ENCODE measurements around the gene IGFALS. TPM values are rescaled to one million over a fixed set of nuclear protein-coding genes. Genes with fewer than 3 reads are reported as not detected.

The IGFALS gene
- total and polyA plus RNA-seq, 2 donors (not counting 3 experiments of a cell fraction or from before 2014, with no cell fraction given): not detected

DNA sequence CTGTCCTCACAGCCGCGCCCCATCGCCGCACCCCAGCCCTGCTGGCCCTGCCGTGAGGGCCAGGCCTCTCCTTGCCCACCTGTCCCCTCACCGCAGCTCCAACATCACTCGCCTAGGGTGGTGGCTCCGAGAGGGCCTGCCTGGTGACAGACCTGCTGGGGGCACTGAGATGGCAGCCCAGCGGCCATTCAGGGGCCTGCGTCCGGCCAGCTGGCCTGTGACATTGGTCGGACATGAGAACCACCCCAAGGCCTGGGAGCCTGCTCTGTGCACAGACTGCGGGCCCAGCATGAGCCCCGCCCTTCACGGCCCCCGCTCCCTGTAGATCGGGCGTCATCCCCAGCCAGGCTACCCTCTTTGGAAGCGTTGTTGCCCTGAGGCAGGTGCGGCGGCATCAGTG, 34.0 kb downstream of the IGFALS start:
- no peaks in the 10 kb centered on the region for H3K27me3 ChIP-seq (ENCODE audit: control insufficient read depth in 2 of 2, insufficient read depth in 2 of 2, low read length in 2 of 2)
- H4K20me1 ChIP-seq (replicated peaks; ENCODE audit: control insufficient read depth, extremely low read depth, insufficient read depth, low read length): no peaks in the 10 kb centered on the region
- BruUV-seq (replicated peaks): no TSS peak

DNA sequence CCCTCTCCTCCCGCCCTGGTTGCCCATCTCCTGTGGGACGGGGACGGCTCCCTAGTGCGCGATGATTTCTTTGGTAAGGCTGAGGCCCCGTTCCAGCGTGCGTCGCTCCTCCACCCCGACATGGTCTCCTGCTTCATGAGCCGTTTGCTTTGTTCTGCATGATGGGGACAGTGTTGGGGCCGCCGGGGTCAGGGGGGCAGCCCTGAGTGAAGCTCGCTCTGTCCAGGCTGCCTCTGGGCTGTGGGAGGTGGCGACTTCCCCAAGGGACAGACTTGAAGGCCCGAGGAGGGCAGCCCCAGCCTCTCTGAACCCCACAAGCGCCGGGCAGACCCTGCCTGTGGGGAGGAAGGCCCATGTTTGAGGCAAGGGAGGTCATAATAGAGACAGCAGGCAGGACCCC, 34.6 kb downstream of the IGFALS start:
- no peak overlapping the region for H3K9ac ChIP-seq (replicated peaks; ENCODE audit: extremely low read depth, insufficient read depth, low read length)
- H3K9me1 ChIP-seq (replicated peaks; ENCODE audit: control insufficient read depth, extremely low read depth, insufficient read depth, low read length): no peaks in the 10 kb centered on the region
- no peak overlapping the region for H2AFZ ChIP-seq (ENCODE audit: low read depth, low read length)
- FAIRE-seq (no peak), DNase-seq (ENCODE audit: low read depth, low spot score) (no peak)
- H3K36me3 ChIP-seq (ENCODE audit: control insufficient read depth in 2 of 2, extremely low read depth in 1 of 2, insufficient read depth in 2 of 2, low read length in 2 of 2): peaks cover 2 to 31% of the 10 kb centered on the region in 2 experiments
- no TSS peak for BruUV-seq (replicated peaks)
- no peaks in the 10 kb centered on the region for H3K9me3 ChIP-seq (replicated peaks; ENCODE audit: control insufficient read depth, insufficient read depth, low read length)
- H3K4me3 ChIP-seq (replicated peaks in 1 of 3; ENCODE audit: insufficient read depth in 1 of 3, low read depth in 1 of 3, low read length in 3 of 3): no peak overlapping the region
- TF ChIP-seq JUN (IDR thresholded peaks at IDR 0.05; ENCODE audit: borderline replicate concordance, insufficient read depth, insufficient read length, low read depth) (no peak), MYC (IDR thresholded peaks at IDR 0.05; ENCODE audit: low read depth, low read length) (no peak), FOS (IDR thresholded peaks at IDR 0.05; ENCODE audit: borderline replicate concordance, insufficient read depth, low read length) (no peak), POLR2A (IDR thresholded peaks at IDR 0.05; ENCODE audit: low read depth, low read length) (no peak), POLR2AphosphoS5 (IDR thresholded peaks at IDR 0.05; ENCODE audit: insufficient read depth, low read depth, low read length) (no peak), GATA2 (IDR thresholded peaks at IDR 0.05; ENCODE audit: insufficient read depth, insufficient read length, low read depth, low read length) (no peak), EZH2 (IDR thresholded peaks at IDR 0.05; ENCODE audit: borderline replicate concordance, low read depth, low read length, severe bottlenecking) (no peak)
- TF ChIP-seq, protein P1, sequence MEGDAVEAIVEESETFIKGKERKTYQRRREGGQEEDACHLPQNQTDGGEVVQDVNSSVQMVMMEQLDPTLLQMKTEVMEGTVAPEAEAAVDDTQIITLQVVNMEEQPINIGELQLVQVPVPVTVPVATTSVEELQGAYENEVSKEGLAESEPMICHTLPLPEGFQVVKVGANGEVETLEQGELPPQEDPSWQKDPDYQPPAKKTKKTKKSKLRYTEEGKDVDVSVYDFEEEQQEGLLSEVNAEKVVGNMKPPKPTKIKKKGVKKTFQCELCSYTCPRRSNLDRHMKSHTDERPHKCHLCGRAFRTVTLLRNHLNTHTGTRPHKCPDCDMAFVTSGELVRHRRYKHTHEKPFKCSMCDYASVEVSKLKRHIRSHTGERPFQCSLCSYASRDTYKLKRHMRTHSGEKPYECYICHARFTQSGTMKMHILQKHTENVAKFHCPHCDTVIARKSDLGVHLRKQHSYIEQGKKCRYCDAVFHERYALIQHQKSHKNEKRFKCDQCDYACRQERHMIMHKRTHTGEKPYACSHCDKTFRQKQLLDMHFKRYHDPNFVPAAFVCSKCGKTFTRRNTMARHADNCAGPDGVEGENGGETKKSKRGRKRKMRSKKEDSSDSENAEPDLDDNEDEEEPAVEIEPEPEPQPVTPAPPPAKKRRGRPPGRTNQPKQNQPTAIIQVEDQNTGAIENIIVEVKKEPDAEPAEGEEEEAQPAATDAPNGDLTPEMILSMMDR (IDR thresholded peaks at IDR 0.05; ENCODE audit: extremely low read depth in 1 of 2, insufficient read depth in 1 of 2, low read depth in 1 of 2, low read length in 2 of 2): no peak
- TF ChIP-seq, protein P2, sequence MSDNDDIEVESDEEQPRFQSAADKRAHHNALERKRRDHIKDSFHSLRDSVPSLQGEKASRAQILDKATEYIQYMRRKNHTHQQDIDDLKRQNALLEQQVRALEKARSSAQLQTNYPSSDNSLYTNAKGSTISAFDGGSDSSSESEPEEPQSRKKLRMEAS (IDR thresholded peaks at IDR 0.05; ENCODE audit: insufficient read depth, insufficient read length): no peak
- no peaks in the 10 kb centered on the region for H4K20me1 ChIP-seq (replicated peaks; ENCODE audit: control insufficient read depth, extremely low read depth, insufficient read depth, low read length)
- H3K4me1 ChIP-seq (ENCODE audit: control insufficient read depth, extremely low read depth, insufficient read depth, low read length): no peaks in the 10 kb centered on the region
- CTCF ChIA-PET: interaction anchor here (1.6 kb wide), 1 partner anchor 11 kb away, joined by 4 read pairs; no protein-coding TSS in a partner anchor
- H3K4me2 ChIP-seq (ENCODE audit: insufficient read depth, low read length): no peak overlapping the region
- H3K27me3 ChIP-seq (ENCODE audit: control insufficient read depth in 2 of 2, insufficient read depth in 2 of 2, low read length in 2 of 2): no peaks in the 10 kb centered on the region
- dilution Hi-C loops (cut with MboI; ENCODE audit: extremely low pct_ligation_motif_present, low sequenced_read_pairs) (no loop called here), intact Hi-C loops (cut with micrococcal nuclease) (no loop called here)
- H3K27ac ChIP-seq (ENCODE audit: insufficient read depth, low read depth, low read length): no peak overlapping the region
- H3K79me2 ChIP-seq (ENCODE audit: control insufficient read depth, insufficient read depth, low read length): no peaks in the 10 kb centered on the region
- POLR2A ChIA-PET: no interaction called here

More for the DNA sequence above, 34.0 kb downstream of the IGFALS start:
- Histone ChIP-seq H3K4me1 (ENCODE audit: control insufficient read depth, extremely low read depth, insufficient read depth, low read length) (no peaks in the 10 kb centered on the region), H3K4me3 (replicated peaks in 1 of 3; ENCODE audit: insufficient read depth in 1 of 3, low read depth in 1 of 3, low read length in 3 of 3) (no peak overlapping the region), H3K9ac (replicated peaks; ENCODE audit: extremely low read depth, insufficient read depth, low read length) (no peak overlapping the region), H3K27ac (ENCODE audit: insufficient read depth, low read depth, low read length) (no peak overlapping the region), H3K9me1 (replicated peaks; ENCODE audit: control insufficient read depth, extremely low read depth, insufficient read depth, low read length) (no peaks in the 10 kb centered on the region), H3K9me3 (replicated peaks; ENCODE audit: control insufficient read depth, insufficient read depth, low read length) (no peaks in the 10 kb centered on the region), H3K79me2 (ENCODE audit: control insufficient read depth, insufficient read depth, low read length) (no peaks in the 10 kb centered on the region), H3K4me2 (ENCODE audit: insufficient read depth, low read length) (no peak overlapping the region), H3K36me3 (ENCODE audit: control insufficient read depth in 2 of 2, extremely low read depth in 1 of 2, insufficient read depth in 2 of 2, low read length in 2 of 2) (peaks cover 2 to 34% of the 10 kb centered on the region in 2 experiments), H2AFZ (ENCODE audit: low read depth, low read length) (no peak overlapping the region)
- ChIA-PET CTCF (interaction anchor here (1.6 kb wide), 1 partner anchor 11 kb away, joined by 4 read pairs; no protein-coding TSS in a partner anchor), POLR2A (no interaction called here)
- intact Hi-C loops (cut with micrococcal nuclease): no loop called here
- TF ChIP-seq GATA2 (IDR thresholded peaks at IDR 0.05; ENCODE audit: insufficient read depth, insufficient read length, low read depth, low read length): no peak
- no peak for TF ChIP-seq POLR2A (IDR thresholded peaks at IDR 0.05; ENCODE audit: low read depth, low read length)
- TF ChIP-seq, protein P2 (IDR thresholded peaks at IDR 0.05; ENCODE audit: insufficient read depth, insufficient read length): no peak
- no peak for TF ChIP-seq JUN (IDR thresholded peaks at IDR 0.05; ENCODE audit: borderline replicate concordance, insufficient read depth, insufficient read length, low read depth)
- TF ChIP-seq EZH2 (IDR thresholded peaks at IDR 0.05; ENCODE audit: borderline replicate concordance, low read depth, low read length, severe bottlenecking): no peak
- TF ChIP-seq POLR2AphosphoS5 (IDR thresholded peaks at IDR 0.05; ENCODE audit: insufficient read depth, low read depth, low read length): no peak
- TF ChIP-seq MYC (IDR thresholded peaks at IDR 0.05; ENCODE audit: low read depth, low read length): no peak
- FAIRE-seq (no peak), DNase-seq (ENCODE audit: low read depth, low spot score) (no peak)
- dilution Hi-C loops (cut with MboI; ENCODE audit: extremely low pct_ligation_motif_present, low sequenced_read_pairs): no loop called here

All from endothelial cell of umbilical vein (primary cell).